Limb (tissue), 2 donors: Measurements from ENCODE around the gene CERS1.

Source experiments
- DNase-seq, 2 donors: peaks; one replicate each; pipeline ENCODE4 v3.0.0-alpha.2; 2016; ENCODE audit errors: extremely low spot score in 2 of 2

CERS1 gene

GRCh38 chr19:18898607-18899408, 2.9 kb upstream of the CERS1 start:
- no peak for DNase-seq

GRCh38 chr19:18898081-18898606, 2.2 kb upstream of the CERS1 start:
- no peak for DNase-seq

GRCh38 chr19:18897094-18898029, 1.4 kb upstream of the CERS1 start:
- DNase-seq = no peak

GRCh38 chr19:18896421-18896841, 473 bp upstream of the CERS1 start:
- no peak for DNase-seq

GRCh38 chr19:18895038-18895823, 727 bp downstream of the CERS1 start:
- DNase-seq = peak; percentile 5 to 72

- DNase-seq = peak; percentile 77 to 90
Measured at GRCh38 chr19:18894254-18895037, 1.5 kb downstream of the CERS1 start.

GRCh38 chr19:18893587-18894253, 2.2 kb downstream of the CERS1 start:
- DNase-seq = no peak

GRCh38 chr19:18889949-18890745, 5.8 kb downstream of the CERS1 start:
- DNase-seq = no peak

- no peak for DNase-seq
Measured at GRCh38 chr19:18886972-18887371, 9.0 kb downstream of the CERS1 start.

GRCh38 chr19:18883526-18884304, 12.2 kb downstream of the CERS1 start:
- no peak for DNase-seq

- DNase-seq = no peak
Measured at GRCh38 chr19:18881491-18881890, 14.5 kb downstream of the CERS1 start.

GRCh38 chr19:18879579-18880373, 16.2 kb downstream of the CERS1 start:
- DNase-seq = no peak

- DNase-seq = no peak
Measured at GRCh38 chr19:18878858-18879578, 16.9 kb downstream of the CERS1 start.

GRCh38 chr19:18878058-18878797, 17.7 kb downstream of the CERS1 start:
- DNase-seq = no peak

GRCh38 chr19:18876865-18877264, 19.1 kb downstream of the CERS1 start:
- no peak for DNase-seq

- DNase-seq = no peak
Measured at GRCh38 chr19:18875726-18876125, 20.2 kb downstream of the CERS1 start.
